ENCODE results near the gene TEX264.
"Not testable (repeated sequence)": the region's sequence is repeated elsewhere in the genome, so short reads cannot be mapped to it uniquely, and the experiment has no call there.

Gene TEX264

DNA sequence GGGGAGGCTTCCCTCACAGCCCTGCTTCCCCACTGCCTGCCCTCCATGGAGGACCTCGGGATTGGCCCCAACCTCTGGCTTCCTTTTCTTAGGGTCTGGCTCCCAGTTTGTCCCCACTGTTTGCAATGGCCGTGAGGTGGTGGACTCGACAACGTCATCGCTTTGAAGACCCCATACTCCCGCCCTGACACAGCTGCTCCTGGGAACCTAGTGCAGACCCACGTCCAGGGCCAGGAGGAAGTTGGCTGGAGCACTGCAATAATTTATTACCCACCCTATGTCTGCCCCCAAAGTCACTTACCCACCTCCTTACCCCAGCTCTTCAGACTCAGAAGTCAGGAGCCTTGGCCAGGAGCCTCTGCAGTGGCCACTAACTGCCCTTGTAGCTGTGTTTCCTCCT, 46.9 kb downstream of the TEX264 start:
- no peak for DNase-seq

DNA sequence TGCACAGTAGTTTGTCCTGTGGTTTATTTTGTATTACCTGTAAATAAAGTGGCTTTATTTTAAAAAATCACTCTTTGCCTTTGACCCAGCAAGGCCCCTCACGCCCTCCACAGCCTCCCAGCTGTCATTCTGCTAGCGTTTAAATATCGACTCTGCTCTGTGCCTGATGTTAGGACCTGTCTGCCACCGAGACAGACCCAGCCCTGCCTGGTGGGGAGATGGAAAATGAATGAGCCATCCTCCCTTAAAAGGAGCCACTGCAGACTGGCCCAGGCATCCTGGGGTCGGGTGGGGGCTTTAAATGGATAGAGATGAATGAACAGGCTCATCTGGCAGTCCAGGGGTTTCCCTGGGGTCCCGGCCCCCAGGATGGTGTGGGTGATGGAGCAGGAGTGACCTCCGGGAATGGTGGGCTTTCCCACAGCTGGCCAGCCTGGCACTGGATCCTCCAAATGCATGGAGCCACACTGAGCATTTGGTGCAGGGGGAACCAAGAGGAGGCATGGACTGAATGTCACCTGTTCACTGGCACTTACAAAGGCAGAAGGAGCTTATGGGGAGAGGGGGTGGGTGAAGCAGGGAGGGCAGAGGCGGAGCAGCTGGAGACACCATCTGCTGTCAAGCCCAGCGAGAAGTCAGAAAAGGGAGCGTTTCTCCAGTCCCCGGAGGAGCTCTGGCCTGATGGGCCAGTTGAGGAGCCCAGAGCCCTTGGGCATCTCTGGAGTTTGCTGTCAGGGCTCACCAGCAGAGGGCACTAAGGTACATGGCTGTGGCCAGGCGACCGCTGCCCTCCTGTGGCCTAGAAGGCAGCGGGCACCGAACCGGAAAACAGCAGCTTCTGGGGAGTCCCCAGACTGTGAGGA, 47.7 kb downstream of the TEX264 start:
- peak; percentile 16 to 28 for DNase-seq

DNA sequence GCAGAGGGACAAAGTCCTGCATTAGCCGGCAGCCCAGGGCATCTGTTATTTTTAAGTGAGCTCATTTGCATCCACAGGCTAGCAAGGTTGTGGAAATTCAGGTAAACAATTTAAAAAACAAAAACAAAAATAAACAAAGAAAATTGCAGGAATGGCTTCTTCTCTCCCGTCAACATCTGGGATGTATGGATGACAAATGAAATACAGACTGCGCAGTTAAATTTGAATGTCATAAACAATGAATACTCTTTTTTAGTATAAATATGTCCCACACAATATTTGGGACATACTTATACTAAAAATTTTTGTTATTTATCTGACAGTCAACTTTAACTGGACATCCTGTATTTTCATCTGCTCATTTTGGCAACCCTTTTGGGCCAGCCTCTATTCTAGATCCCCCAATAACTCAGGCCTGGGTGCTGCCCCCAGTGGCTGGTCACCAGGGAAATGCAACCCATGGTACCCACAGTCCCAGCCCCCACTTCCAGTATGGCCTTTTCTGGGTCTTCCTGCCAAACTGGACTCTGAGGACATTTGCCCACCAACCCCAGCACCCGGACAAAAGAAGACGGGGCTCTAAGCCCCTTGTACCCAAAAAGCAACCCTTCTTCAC, 48.5 kb downstream of the TEX264 start:
- no peak for DNase-seq

- DNase-seq = no peak
These were observed 49.4 kb downstream of the TEX264 start for GRCh38 chr3:51720292-51721061.

DNA sequence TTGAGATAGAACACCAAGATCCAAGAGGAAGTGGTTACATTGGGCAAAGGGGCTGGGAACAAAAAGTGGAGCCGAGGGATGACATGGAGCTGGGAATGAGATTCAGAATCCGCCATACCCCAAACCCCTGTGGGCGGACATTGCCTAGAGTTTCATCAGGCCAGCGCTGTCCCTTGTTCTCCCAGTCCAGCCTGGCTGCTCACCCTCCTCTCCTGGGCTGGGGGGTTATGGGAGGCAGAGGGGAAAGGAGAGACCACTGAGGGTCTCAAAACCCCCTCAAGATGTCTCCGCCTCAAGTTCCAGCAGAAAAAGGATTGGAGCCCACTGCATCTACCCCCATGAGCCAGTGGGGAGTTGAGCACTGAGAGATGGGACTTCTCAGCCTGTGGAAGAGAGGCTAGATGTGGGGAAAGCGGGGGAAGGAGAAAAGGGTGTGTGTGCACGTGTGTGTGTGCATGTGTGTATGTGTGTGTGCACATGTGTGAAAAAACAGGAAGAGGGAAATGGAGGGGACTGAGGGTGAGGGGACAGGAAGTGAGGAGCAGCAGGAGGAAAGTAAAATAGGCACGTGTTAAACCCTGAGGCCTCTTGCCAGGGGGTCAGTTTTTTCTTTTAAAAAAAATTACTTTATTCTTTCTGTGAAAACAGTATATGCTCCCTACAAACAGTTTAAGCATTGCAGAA, 50.2 kb downstream of the TEX264 start:
- DNase-seq = no peak

DNA sequence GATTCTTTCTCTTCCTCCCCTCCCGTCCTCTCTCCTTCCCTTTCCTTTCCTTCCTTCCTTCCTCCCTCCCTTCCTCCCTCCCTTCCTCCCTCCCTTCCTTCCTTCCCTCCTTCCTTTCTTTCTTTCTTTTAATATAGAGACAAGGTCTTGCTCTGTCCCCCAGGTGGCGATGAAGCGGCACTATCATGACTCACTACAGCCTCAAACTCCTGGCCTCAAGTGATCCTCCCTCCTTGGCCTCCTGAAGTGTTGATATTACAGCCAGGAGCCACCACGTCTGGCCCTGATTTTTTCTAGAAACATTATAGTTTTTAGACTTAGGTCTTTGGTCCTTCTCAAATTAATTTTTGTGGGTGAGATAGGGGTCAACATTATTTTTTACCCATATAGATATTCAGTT, 51.3 kb downstream of the TEX264 start:
- no peak for DNase-seq

DNA sequence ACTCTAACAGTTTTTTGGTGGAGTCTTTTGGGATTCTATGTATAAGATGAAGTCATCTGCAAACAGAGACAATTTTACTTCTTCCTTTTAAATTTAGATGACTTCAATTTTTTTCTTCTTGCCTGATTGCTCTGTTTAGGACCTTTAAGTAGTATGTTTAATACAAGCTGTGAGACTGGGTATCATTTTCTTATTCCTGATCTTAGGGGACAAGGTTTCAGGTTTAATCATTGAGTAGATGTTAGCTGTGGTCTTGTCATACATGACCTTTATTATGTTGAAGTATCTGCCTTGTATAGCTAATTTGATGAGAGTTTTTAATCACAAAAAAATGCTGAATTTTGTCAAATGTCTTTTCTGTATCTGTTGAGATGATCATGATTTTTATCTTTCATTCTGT, 56.4 kb downstream of the TEX264 start:
- DNase-seq = no peak

DNA sequence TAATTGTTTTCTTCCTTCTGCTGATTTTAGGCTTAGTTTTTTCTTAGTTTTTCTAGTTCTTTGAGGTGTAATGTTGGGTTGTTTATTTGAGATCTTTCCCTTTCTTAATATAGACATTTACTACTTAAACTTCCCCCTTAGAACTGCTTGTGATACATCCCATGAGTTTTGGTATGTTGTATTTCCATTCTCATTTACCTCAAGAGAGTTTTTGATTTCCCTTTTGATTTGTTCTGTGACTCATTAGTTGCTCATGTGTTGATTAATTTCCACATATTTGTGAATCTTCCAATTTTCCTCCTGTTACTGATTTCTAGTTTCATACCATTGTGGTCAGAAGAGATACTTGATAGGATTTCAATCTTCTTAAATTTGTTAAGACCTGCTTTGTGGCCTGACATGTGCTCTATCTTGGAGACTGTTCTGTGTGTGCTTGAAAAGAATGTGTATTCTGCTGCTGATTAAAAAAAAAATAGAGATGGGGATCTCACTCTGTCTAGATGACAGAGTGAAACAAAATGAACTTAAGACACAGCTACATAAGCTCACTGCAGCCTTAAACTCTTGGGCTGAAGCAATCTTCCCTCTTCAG, 58.1 kb downstream of the TEX264 start:
- no peak for DNase-seq

DNA sequence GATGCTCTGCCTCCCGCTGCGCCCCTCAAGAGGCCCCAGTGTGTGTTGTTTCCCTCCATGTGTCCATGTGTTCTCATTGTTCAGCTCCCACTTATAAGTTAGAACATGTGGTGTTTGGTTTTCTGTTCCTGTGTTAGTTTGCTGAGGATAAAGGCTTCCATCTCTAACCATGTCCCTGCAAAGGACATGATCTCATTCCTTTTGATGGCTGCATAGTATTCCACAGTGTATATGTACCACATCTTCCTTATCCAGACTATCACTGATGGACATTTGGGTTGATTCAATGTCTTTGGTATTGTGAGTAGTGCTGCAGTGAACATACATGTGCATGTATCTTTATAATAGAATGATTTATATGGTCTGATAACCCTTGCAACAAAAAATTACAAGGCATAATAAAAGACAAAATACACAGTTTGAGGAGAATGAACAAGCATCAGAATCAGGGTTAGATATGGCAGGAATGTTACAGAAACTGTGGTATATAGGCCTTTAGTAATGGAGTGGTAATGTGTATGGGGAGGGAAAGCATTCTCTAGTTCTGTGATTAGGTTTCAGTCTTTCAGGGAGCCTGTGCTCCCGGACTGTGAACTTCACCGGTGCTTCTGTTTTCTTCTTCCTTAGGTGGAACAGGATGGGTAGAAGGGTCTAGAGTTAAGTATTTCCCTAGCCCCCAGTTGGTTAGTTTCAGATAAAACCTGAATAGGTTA, 63.0 kb downstream of the TEX264 start:
- DNase-seq = no peak

GRCh38 chr3:51734572-51734907, 63.5 kb downstream of the TEX264 start:
- no peak for DNase-seq

DNA sequence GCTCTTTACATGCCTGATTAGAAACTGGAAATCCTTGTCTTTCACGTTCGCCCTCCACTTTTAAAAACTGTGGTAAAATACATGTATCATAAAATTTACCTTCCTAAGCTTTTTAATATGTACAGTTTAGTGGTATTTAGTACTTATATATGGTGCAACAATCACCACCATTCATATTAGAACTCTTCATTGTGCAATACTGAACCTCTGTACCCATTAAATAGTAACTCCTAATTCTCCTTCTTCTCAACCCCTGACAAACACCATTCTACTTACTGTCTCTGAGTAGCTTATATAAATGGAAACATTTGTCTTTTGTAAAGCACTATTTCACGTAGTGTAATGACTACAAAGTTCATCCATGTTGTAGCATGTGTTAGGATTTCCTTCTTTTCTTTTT, 64.0 kb downstream of the TEX264 start:
- DNase-seq = no peak

GRCh38 chr3:51735950-51736349, 64.9 kb downstream of the TEX264 start:
- no peak for DNase-seq

- no peak for DNase-seq
These were observed 68.1 kb downstream of the TEX264 start for GRCh38 chr3:51739110-51739509.

- not testable (repeated sequence) for DNase-seq
These were observed 71.3 kb downstream of the TEX264 start for GRCh38 chr3:51742320-51742719.

DNA sequence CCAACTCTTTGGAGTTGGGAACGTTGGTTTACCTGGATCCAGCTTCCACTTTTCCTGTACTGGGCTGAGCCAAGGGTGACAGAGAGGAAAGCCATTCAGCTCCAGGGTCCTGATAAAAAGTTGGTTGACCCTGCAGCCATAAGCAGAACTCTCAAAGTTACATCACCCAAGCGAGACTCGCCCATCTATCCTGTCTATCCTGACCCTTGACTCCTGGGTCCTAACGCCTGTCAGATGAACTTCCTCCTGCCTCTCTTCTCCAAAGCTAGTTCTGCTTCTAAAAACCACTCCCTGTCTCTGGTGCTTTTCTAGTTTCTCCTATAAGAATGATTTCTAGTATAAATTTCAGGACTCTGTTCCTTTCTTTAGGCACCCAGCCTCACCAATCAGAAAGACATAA, 71.9 kb downstream of the TEX264 start:
- not testable (repeated sequence) for DNase-seq

GRCh38 chr3:51747840-51748239, 76.8 kb downstream of the TEX264 start:
- DNase-seq = no peak

GRCh38 chr3:51748327-51748726, 77.3 kb downstream of the TEX264 start:
- DNase-seq = no peak

DNA sequence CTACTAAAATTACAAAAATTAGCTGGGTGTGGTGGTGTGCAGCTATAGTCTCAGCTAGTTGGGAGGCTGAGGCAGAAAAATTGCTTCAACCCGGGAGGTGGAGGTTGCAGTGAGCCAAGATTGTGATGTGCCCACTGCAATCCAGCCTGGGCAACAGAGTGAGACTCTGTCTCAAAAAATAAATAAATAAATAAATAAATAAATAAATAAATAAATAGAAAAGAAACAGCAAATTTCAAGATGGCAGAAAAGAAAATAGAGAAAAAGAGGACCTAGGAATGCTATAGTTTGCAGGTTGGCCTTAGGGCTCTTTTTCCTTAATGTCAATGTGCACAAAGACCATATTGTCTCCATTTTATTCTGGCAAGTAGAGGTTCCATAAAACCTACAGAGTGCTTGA, 79.8 kb downstream of the TEX264 start:
- DNase-seq = no peak

GRCh38 chr3:51751287-51751686, 80.2 kb downstream of the TEX264 start:
- DNase-seq = no peak
